Mucosa of stomach (tissue), 1 donor: ENCODE measurements around the gene FGL2.

Experiments used
- H3K27me3 ChIP-seq: one replicate; pipeline ENCODE4 v1.7.0; 2013; ENCODE audit warnings: mild to moderate bottlenecking, low read length; ENCODE audit not compliant: control insufficient read depth, insufficient read depth
- H3K36me3 ChIP-seq: one replicate; pipeline ENCODE4 v1.7.0; 2013; ENCODE audit warnings: low read length; ENCODE audit not compliant: control insufficient read depth, insufficient read depth
- H3K4me1 ChIP-seq: one replicate; pipeline ENCODE4 v1.7.0; 2013; ENCODE audit warnings: mild to moderate bottlenecking, low read length; ENCODE audit not compliant: control insufficient read depth, insufficient read depth
- H3K4me3 ChIP-seq: one replicate; pipeline ENCODE4 v1.7.0; 2013; ENCODE audit warnings: low read length
- H3K9ac ChIP-seq: one replicate; pipeline ENCODE4 v1.7.0; 2013; ENCODE audit warnings: mild to moderate bottlenecking, low read length, moderate library complexity
- H3K9me3 ChIP-seq: one replicate; pipeline ENCODE4 v1.7.0; 2013; ENCODE audit warnings: mild to moderate bottlenecking, low read length, moderate library complexity; ENCODE audit not compliant: control insufficient read depth
- donor health status: Pancreatic carcinoma.

FGL2 gene, protein sequence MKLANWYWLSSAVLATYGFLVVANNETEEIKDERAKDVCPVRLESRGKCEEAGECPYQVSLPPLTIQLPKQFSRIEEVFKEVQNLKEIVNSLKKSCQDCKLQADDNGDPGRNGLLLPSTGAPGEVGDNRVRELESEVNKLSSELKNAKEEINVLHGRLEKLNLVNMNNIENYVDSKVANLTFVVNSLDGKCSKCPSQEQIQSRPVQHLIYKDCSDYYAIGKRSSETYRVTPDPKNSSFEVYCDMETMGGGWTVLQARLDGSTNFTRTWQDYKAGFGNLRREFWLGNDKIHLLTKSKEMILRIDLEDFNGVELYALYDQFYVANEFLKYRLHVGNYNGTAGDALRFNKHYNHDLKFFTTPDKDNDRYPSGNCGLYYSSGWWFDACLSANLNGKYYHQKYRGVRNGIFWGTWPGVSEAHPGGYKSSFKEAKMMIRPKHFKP

DNA sequence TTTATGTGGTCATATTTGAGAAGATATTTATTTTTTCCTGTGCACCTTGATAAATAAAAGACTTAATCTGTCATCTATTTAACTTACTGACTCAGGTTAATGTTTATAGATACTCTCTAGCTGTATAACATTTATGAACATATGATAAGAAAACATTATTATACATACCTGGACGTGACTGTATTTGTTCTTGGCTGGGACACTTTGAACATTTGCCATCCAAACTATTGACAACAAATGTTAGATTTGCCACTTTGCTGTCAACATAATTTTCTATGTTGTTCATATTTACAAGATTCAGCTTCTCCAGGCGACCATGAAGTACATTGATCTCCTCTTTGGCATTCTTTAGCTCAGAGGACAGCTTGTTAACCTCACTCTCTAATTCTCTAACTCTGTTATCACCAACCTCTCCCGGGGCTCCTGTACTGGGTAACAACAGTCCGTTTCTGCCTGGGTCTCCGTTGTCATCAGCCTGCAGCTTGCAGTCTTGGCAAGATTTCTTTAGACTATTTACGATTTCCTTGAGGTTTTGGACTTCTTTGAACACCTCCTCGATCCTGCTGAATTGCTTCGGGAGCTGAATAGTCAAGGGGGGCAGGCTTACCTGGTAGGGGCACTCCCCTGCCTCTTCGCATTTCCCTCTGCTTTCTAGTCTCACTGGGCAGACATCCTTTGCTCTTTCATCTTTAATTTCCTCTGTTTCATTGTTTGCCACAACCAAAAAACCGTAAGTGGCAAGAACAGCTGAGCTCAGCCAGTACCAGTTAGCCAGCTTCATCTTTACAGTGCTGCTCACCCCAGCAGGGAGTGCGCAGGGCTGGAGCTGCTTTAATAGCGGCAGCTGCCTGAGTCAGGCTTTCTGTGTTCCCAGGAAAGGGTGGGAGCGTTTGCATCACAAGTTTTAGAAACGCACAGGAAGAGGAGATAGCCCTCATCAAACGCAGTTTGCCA is at the start of gene FGL2:
TSS of gene FGL2 (minus strand) at position 807 of the 954 bp plus-strand sequence. CDS start at position 781, 26 bp downstream.
- Histone ChIP-seq H3K27me3 (peaks cover 6% of the 10 kb centered on the region), H3K4me3 (peak within 1 kb of the TSS; percentile 17), H3K36me3 (no peaks in the 10 kb centered on the region), H3K4me1 (peaks cover 12% of the 10 kb centered on the region), H3K9me3 (no peaks in the 10 kb centered on the region), H3K9ac (peak within 1 kb of the TSS; percentile 51)

- Histone ChIP-seq H3K9ac (no peak overlapping the region), H3K36me3 (no peaks in the 10 kb centered on the region), H3K9me3 (no peaks in the 10 kb centered on the region), H3K27me3 (no peaks in the 10 kb centered on the region), H3K4me1 (no peaks in the 10 kb centered on the region), H3K4me3 (no peak overlapping the region)
Observed at GRCh38 chr7:77248154-77248553, 48.5 kb upstream of the FGL2 start.

DNA sequence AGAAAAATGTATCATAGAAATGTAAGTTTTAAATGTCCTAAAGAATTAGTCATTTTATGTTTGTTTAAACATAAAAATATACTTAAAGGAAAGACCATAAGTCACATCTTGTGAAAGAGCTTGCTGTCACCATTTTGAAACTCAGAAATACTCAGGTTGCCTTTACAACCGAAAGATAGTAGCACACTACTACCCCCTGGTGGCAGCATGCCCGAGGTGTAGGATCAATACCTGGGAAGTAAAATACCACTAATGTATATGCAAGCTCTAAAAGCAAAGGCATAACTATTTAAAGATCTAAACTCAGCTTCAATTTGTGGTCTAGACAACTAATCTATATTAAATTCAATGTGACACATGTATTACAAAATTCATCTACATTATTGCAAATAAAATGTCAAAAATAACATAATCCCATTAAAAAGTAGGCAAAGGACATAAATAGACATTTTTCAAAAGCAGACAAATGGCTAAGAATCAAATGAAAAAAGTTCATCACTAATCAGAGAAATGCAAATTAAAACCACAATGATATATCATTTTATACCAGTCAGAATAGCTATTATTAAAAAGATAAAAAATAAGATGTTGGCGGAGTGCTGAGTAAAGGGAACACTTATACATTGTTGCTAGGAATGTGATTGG is 47.7 kb upstream of the FGL2 start:
- no peaks in the 10 kb centered on the region for H3K9me3 ChIP-seq
- H3K27me3 ChIP-seq = no peaks in the 10 kb centered on the region
- no peaks in the 10 kb centered on the region for H3K36me3 ChIP-seq
- H3K4me1 ChIP-seq = no peaks in the 10 kb centered on the region
- no peak overlapping the region for H3K4me3 ChIP-seq
- H3K9ac ChIP-seq = no peak overlapping the region

- H3K9ac ChIP-seq = no peak overlapping the region
- no peaks in the 10 kb centered on the region for H3K9me3 ChIP-seq
- H3K4me3 ChIP-seq = no peak overlapping the region
- no peaks in the 10 kb centered on the region for H3K36me3 ChIP-seq
- H3K4me1 ChIP-seq = no peaks in the 10 kb centered on the region
- no peaks in the 10 kb centered on the region for H3K27me3 ChIP-seq
Observed at GRCh38 chr7:77246026-77246640, 46.5 kb upstream of the FGL2 start.

DNA sequence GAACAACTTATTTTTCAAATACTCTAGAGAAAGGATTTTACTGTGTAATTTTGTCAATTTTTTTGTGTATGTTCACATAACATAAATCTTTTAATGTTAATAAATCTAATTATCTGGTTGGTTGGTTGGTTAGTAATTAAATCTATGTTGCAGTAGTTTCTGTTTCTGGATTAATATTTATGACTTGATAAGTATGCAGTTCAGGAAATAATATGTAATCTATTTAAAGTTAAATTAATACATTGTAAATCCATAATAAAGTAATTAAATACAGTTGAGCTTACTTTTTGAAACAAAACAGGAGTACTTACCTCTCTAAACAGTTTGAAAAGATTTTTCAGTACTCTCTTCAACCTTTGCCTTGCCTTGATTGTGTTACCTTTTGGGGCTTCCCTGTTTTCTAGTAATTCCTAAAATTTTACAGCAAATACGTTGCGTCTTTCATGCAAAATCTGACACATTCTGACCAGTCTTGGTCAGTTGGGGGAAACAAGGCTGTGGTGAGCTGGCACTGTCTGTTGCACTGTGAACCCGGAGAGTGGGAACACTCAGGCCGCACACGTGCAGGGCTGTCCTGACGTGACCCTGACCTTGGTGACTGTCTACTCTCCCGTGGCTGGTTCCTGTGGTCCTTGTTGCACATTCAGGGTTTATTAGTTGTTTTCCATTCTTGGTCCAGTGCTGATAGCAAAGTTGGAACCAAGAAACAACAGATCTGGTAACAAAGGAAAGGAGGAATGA is 45.6 kb upstream of the FGL2 start:
- no peaks in the 10 kb centered on the region for H3K9me3 ChIP-seq
- no peak overlapping the region for H3K4me3 ChIP-seq
- H3K36me3 ChIP-seq = no peaks in the 10 kb centered on the region
- no peaks in the 10 kb centered on the region for H3K4me1 ChIP-seq
- H3K27me3 ChIP-seq = no peaks in the 10 kb centered on the region
- no peak overlapping the region for H3K9ac ChIP-seq

GRCh38 chr7:77244222-77244934 is 44.8 kb upstream of the FGL2 start:
- no peaks in the 10 kb centered on the region for H3K4me1 ChIP-seq
- H3K9me3 ChIP-seq = no peaks in the 10 kb centered on the region
- no peak overlapping the region for H3K4me3 ChIP-seq
- no peak overlapping the region for H3K9ac ChIP-seq
- no peaks in the 10 kb centered on the region for H3K27me3 ChIP-seq
- no peaks in the 10 kb centered on the region for H3K36me3 ChIP-seq

- H3K9ac ChIP-seq = no peak overlapping the region
- no peaks in the 10 kb centered on the region for H3K27me3 ChIP-seq
- no peaks in the 10 kb centered on the region for H3K4me1 ChIP-seq
- H3K4me3 ChIP-seq = no peak overlapping the region
- H3K36me3 ChIP-seq = no peaks in the 10 kb centered on the region
- H3K9me3 ChIP-seq = no peaks in the 10 kb centered on the region
Observed at GRCh38 chr7:77242554-77242953, 42.9 kb upstream of the FGL2 start.

DNA sequence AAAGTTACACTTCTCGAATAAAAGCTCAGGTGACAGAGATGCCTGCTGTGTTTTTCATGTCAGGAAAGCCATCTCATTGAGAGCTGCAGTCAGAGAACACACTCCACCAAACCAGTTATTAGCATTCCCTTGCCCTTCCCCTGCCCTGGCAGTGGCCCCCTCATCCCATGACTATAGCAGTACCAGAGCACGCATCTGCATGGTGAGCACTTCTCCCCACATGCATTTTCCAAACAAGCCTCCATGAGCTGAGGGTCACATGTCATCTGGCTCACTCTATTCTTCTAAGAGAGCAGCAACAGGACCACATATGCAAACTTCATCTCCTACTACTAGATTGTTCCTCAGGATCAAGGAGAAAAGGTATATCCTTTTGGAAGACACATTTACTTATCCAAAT is 42.4 kb upstream of the FGL2 start:
- no peaks in the 10 kb centered on the region for H3K9me3 ChIP-seq
- H3K4me3 ChIP-seq = no peak overlapping the region
- H3K4me1 ChIP-seq = no peaks in the 10 kb centered on the region
- H3K9ac ChIP-seq = no peak overlapping the region
- no peaks in the 10 kb centered on the region for H3K36me3 ChIP-seq
- no peaks in the 10 kb centered on the region for H3K27me3 ChIP-seq

DNA sequence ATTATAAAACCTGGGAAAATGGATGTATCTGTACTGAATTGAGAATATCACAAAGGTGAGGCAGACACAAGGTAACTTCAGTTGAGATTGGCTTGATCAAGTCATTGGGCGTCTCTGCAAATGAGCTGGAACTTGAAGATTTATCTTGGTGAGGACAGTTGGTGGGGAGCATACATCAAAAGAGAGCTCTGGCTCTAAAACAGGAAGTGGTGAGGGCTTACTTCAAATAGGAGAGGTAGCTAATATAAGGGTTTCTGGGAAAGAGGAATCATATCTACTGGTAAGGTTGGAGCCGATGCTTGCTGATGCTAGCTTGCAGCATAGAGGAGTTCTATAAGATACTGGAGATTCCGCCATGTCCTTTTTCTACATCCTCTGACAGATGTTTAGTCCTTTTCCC is 39.9 kb upstream of the FGL2 start:
- no peaks in the 10 kb centered on the region for H3K4me1 ChIP-seq
- no peak overlapping the region for H3K4me3 ChIP-seq
- no peaks in the 10 kb centered on the region for H3K36me3 ChIP-seq
- no peaks in the 10 kb centered on the region for H3K27me3 ChIP-seq
- H3K9ac ChIP-seq = no peak overlapping the region
- no peaks in the 10 kb centered on the region for H3K9me3 ChIP-seq

- no peak overlapping the region for H3K9ac ChIP-seq
- H3K9me3 ChIP-seq = no peaks in the 10 kb centered on the region
- H3K36me3 ChIP-seq = no peaks in the 10 kb centered on the region
- no peak overlapping the region for H3K4me3 ChIP-seq
- no peaks in the 10 kb centered on the region for H3K27me3 ChIP-seq
- no peaks in the 10 kb centered on the region for H3K4me1 ChIP-seq
Observed at GRCh38 chr7:77238703-77239136, 39.1 kb upstream of the FGL2 start.
